Midbrain (tissue), 1 donor: Measurements from ENCODE around the gene MOGAT3.

Experiments
- DNase-seq: peaks from one replicate; lab custom pipeline; 2025; lab: John Stamatoyannopoulos, UW

Gene MOGAT3, protein sequence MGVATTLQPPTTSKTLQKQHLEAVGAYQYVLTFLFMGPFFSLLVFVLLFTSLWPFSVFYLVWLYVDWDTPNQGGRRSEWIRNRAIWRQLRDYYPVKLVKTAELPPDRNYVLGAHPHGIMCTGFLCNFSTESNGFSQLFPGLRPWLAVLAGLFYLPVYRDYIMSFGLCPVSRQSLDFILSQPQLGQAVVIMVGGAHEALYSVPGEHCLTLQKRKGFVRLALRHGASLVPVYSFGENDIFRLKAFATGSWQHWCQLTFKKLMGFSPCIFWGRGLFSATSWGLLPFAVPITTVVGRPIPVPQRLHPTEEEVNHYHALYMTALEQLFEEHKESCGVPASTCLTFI

DNA sequence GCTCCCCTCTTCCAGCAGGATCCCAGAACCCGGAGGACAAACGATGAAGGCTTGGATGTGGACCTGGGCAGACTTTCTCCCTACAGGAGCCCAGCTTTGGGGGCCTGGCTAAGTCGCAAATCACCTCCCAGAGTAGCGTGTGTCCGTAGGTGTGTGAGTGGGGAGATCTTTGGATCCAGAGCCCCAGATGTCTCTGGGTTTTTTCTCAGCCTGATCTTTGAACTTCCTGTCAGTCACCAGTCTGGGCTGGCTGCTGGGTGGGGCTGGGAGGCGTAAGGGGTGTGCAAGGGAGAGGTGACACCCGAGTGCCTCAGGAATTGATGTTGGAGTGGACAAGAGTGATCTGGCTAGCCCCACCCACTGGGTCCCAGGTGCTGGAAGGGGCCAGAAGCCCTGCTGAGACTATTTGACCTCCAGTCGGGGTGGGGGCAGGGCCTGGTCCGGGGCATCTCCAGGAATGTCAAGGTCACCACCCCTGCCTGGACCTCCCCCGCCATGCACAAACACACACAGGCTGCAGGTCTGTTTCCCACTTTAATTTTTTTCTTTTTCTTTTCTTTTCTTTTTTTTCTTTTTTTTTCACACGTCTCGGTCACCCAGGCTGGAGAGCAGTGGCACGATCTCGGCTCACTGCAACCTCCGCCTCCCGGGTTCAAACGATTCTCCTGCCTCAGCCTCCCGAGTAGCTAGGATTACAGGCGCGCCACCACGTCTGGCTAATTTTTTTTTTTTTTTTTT, at the start of gene MOGAT3:
TSS of gene MOGAT3 (minus strand) at position 175 of the 738 bp plus-strand sequence. CDS start 182 bp downstream, outside the sequence.
- DNase-seq = no peak

DNA sequence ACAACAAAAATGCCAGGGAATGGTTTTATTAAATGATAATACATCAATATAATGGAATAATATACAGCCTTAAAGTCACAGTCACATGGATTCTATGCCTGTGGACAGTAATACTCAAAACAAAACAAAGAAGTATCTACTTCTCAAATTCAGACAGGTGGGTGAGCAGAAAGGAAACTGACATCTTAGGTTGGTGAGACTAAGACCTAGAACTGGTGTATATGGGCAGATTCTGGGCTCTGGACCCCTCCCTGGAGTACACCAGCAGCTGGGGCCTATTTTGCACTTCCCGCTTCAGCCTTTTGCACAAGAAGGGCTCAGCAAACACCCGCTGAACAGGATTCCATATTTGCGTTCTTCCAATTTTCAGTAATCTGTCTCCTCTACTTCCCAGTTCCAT, 49.5 kb upstream of the MOGAT3 start:
- DNase-seq = no peak

GRCh38 chr7:101248276-101248675, 47.4 kb upstream of the MOGAT3 start:
- no peak for DNase-seq

DNA sequence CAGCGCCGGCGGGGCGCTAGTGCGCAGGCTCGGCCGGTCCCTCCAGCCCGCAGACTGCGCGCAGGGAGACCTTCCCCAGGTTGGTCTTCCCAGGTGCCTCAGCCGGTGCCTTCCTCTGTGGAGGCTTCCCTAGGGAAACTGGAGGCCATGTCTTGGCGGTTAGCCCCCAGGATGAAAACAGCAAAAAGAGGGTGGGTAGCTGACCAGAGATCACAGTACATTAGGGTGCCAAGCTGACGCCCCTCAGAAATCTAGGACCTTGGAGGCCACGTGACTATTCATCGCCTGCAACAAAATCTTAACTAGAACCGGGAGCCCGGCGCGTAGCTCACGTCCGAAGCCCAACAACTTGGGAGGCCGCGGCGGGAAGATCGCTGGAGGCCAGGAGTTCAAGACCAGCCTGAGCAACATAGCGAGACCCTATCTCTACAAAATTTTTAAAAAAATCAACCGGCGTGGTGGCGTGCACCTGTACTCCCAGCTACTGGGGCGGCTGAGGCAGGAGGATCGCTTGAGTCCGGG, 44.4 kb upstream of the MOGAT3 start:
- no peak for DNase-seq

DNA sequence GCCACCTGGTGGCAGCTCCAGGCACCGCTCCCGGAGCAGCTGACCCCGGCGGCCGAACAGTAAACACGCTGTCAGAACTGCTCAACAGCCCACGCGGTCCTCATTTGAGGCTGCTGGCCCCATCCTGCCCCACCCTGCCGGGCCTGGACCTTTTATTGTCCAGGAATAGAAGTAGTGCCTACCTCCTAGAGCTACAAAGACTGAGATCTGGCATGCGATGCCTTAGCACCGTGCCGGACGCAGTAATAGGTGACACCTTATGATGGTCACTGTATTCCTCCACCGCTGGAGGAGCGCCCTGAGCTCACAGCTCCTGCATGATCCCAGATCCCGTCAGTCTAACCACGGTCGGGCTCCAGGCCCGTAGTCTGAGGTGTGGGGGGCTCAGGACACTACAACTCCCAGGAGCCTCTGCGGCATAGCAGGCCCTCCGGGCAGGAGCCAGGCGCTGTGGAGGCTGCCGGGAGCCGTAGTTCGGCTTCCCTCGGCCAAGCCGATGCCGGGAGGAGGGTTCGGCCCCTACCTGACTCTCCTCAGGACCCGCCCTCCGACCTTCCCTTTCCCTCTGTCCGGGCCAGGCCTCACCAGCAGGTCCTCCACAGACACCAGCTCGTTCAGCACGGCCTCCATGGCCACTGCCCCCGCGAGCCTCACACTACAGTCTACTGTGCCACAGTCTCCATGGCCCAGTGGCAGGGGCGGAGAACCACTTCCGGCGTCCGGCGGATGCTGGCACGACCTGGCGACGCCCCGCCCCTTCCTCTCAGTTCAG, 43.7 kb upstream of the MOGAT3 start, which contains the start of gene FIS1:
TSS of gene FIS1 (minus strand) at position 707 of the 772 bp plus-strand sequence. CDS start at position 630, 77 bp downstream.
- DNase-seq = peak; percentile 95

DNA sequence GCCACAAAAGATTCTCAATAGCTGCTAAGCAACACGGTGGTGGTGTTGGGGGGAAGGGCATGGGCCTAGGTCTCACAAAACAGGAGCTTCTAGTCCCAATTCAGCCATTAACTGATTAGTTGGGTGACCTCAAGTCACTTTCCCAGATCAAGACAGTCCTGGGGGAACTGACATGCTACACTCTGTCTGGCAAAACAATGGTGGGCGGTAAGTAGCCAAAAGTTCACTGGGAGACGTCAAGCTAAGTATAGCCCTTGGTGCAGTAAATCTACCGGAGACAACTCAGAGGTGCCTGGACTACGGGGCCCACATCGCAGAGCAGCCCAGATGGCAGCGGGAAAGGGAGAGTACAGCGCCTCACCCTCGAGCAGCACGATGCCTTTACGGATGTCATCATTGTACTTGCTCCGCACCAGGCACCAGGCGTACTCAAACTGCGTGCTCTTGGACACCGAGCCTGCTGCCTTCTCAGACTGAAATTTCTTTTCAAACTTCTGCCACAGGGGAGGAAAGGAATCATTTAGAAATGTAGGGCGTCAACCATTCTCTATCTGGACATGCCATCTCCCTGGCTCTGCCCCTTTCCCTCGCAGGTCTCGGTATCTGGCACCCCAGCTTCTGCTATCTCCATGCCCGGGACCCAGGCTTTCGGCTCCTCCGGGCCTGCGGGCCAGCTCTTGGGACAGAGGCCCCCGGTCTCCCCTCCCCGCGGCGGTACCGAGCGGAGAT, 43.0 kb upstream of the MOGAT3 start:
- DNase-seq = peak; percentile 38

- DNase-seq = no peak
Measured at GRCh38 chr7:101241443-101242349, 40.9 kb upstream of the MOGAT3 start.

- DNase-seq = no peak
Measured at GRCh38 chr7:101241015-101241363, 40.2 kb upstream of the MOGAT3 start.

- DNase-seq = no peak
Measured at GRCh38 chr7:101240226-101241014, 39.6 kb upstream of the MOGAT3 start.

- no peak for DNase-seq
Measured at GRCh38 chr7:101239951-101240220, 39.0 kb upstream of the MOGAT3 start.

DNA sequence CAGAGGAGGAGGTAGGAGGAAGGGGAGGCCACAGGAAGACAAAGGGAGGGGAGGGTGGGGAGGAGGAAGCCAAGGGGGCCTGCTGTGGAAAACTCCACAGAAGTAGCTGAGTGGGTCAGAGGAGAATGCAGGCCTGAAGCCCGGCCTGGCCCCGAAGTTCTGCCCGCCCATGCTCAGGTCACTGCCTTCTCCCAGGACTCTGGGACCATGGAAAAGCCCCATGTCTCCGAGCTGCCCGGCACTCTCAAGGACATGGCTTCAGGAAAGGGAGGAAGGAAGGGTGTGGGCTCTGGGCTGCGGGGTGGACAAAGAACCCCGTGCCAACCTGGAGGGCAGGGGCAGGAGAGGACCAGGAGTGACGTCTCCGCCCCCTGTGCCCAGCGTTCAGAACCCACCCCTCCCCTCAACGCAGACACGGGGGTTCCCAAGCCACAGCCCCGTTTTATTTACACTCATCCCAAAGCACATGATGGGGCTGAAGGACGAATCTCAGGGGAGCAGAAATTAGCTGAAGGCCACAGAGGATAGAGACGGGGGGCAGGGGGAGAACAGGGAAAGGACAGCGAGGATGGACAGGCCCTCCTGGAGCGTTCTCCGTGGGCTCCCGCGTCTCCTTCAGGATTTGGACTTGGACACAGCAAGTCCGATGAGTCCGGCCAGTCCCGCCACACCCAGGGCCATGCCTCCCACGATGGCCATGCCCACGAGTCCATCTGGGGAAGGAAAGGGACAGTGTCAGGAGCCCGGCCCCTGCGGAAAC, 38.5 kb upstream of the MOGAT3 start:
- no peak for DNase-seq

DNA sequence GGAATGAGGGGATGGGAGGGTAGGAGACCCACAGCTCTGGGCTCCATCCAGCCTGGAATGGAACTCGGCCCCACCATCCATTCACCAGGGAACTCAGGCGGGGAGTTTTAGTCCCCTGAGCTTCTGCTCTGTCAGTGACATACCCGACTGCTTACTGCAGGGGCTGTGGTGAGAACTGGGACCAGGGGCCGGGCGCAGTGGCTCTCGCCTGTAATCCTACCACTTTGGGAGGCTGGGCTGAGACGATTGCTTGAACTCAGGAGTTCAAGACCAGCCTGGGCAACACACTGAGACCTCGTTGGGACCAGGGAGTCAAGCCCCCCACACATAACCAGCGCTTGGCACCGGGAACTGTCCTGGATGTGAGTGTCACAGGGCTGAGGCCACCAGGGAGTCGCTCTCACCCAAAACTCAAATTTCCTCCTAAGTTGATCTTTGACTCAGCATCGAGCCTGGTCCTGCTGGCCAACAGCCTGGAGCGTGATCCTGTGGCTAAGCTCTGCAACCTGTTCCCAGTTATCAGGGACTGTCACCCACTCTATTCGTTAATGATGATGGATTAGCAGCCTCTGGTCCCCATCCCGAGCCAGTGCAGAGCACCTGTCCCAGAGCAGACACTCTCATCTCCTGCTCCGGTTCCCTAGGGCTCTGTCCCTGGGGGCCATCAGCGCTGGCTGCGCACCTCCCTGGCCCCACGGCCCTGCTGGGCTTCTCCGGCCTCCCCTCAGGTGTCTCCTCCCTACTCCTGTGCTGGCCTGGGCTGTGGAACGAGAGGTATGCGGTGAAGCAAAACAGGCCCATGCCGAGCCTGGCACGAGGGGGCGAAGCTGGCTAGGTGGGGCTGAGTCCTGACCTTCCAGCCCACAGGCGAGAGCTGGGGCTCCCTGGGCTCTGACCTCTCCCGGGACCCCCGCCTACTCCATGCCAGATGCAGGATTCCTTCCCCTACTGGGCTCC, 37.7 kb upstream of the MOGAT3 start:
- DNase-seq = no peak

- DNase-seq = no peak
Measured at GRCh38 chr7:101237206-101238067, 36.6 kb upstream of the MOGAT3 start, which contains the start of gene CLDN15. TSS of gene CLDN15 (minus strand) at chr7:101237802. CDS start at chr7:101237581, 221 bp downstream.

DNA sequence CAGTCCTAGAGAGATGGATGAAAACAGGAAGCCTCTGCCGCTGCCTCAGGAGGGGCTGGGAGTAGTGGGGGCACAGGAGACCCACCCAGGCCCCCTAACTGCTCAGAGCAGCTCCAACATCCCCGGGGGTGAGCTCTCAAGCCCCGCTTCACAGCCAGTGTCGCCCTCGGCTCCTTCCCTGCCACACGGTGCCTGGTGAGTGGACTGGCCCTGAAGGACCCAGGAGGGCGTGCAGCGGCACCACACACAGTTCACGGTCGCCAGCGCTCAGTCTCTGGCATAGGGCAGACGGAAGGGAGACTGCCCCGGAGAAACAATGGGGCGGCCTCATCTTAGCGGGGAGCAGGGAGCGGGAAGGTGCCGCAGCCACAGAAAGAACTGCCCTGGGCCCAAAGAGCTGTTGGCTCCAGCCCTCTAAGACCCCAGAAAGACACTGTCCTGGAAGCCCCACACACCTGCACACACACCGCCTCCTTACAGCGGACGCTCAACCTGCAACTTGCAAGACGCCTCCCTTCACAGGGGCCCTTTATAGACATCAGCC, 35.5 kb upstream of the MOGAT3 start:
- DNase-seq = no peak

DNA sequence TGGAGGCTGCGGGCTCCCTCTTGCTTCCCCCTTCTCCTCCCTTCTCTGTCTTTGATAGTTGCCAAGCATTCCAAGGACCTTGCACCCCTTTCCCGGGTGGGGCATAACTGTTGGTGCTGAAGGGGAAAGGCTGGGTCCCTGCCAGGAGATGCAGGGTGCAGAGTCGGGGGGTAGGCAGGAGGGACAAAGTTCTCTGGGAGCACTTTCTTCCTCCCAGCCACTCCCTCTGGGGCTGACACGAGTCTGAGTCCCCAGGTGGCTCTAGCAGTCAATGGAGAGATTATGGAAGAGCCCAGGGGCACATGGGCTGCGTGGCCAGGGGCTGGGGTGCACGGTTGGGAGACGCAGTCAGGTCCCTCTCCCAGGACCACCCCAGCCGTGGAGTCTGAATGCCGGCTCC, 34.7 kb upstream of the MOGAT3 start:
- no peak for DNase-seq

DNA sequence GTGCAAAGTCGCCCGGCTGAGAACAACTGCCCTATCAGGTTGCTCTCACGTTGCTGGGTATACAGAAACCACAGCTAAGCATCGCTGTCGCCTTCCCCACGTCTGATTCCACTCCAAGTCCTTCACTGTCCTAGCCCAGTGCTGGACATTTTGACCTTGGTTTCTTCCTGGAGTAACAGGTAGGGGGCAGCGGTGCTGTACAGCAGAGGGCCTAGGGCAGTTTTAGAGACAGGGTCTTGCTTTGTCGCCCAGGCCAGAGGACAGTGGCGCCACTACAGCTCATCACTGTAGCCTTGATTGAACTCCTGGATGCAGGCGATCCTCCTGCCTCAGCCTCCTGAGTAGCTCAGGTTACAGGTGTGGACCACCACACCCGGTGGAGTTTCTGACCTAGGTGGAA, 34.2 kb upstream of the MOGAT3 start:
- no peak for DNase-seq

DNA sequence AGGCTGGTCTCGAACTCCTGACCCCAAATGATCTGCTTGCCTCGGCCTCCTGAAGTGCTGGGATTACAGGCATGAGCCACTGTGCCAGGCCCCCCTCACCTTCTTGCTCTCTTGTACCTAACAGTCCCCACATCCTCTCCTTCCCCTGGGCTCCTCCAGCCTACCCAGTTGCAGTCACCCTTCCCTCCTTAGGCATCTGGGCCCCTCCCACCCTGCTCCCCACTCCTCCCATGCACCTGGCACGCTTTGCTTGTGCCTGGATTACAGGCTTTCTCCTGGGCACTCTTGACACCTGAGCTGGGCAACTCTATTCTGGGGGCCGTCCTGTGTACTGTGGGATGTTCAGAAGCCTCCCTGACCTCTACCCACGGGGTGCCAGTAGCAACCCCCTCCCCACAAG, 33.8 kb upstream of the MOGAT3 start:
- DNase-seq = no peak
